GM23338 (cell line): ENCODE measurements around the gene PHGDH. TPM values are rescaled to one million over a fixed set of nuclear protein-coding genes. Genes with fewer than 3 reads are reported as not detected.

Source experiments
- ATAC-seq: fragments of 200-7000 bp; cut with Tn5 transposase; 3 replicates; pipeline ENCODE4 v1.9.1; 2020
- DNase-seq: peaks from one replicate; pipeline ENCODE4 v3.0.0-alpha.2; 2015; ENCODE audit warnings: low spot score
- H2AFZ ChIP-seq: fragments of 200-600 bp; sonication (generic); 2 replicates; pipeline ENCODE4 v1.8.0; 2016; ENCODE audit warnings: antibody characterized with exemption, mild to moderate bottlenecking, moderate library complexity
- H3F3A ChIP-seq: fragments of 200-600 bp; sonication (generic); replicated peaks from 2 replicates; pipeline ENCODE4 v1.8.0; 2017; ENCODE audit warnings: antibody characterized with exemption, mixed run types, low read depth
- H3K27ac ChIP-seq: fragments of 200-600 bp; sonication (generic); 2 replicates; pipeline ENCODE4 v1.6.1; 2016; ENCODE audit warnings: low read depth
- H3K27me3 ChIP-seq: fragments of 200-600 bp; sonication (generic); 2 replicates; pipeline ENCODE4 v1.8.0; 2016; ENCODE audit warnings: mild to moderate bottlenecking, mixed run types, moderate library complexity; ENCODE audit not compliant: insufficient read depth
- H3K36me3 ChIP-seq: fragments of 200-600 bp; sonication (generic); 2 replicates; pipeline ENCODE4 v1.8.0; 2016; ENCODE audit warnings: mild to moderate bottlenecking; ENCODE audit not compliant: insufficient read depth
- H3K4me1 ChIP-seq: fragments of 200-600 bp; sonication (generic); 2 replicates; pipeline ENCODE4 v1.8.0; 2016; ENCODE audit warnings: mild to moderate bottlenecking, moderate library complexity; ENCODE audit not compliant: insufficient read depth
- H3K4me2 ChIP-seq: fragments of 200-600 bp; sonication (generic); 2 replicates; pipeline ENCODE4 v1.7.1; 2017; ENCODE audit warnings: mixed run types
- H3K4me3 ChIP-seq: fragments of 200-600 bp; sonication (generic); 2 replicates; pipeline ENCODE4 v1.6.1; 2016; ENCODE audit warnings: mixed run types
- H3K79me2 ChIP-seq: fragments of 200-600 bp; sonication (generic); replicated peaks from 2 replicates; pipeline ENCODE4 v1.8.0; 2017; ENCODE audit warnings: mild to moderate bottlenecking; ENCODE audit not compliant: insufficient read depth
- H3K9me2 ChIP-seq: fragments of 200-600 bp; sonication (generic); 2 replicates; pipeline ENCODE4 v1.8.0; 2017; ENCODE audit not compliant: insufficient read depth
- H4K20me1 ChIP-seq: fragments of 200-600 bp; sonication (generic); replicated peaks from 2 replicates; pipeline ENCODE4 v1.8.0; 2017; ENCODE audit warnings: mild to moderate bottlenecking; ENCODE audit not compliant: insufficient read depth
- H3K27ac Mint-ChIP-seq: 2 replicates; pipeline ENCODE4 v1.8.0; 2020; ENCODE audit warnings: inconsistent platforms, mild to moderate bottlenecking, moderate library complexity, mixed read lengths
- H3K27me3 Mint-ChIP-seq: 3 replicates; pipeline ENCODE4 v1.8.0; 2022; ENCODE audit warnings: low read depth, mild to moderate bottlenecking, moderate library complexity, mixed read lengths, inconsistent platforms; ENCODE audit not compliant: insufficient read depth, poor library complexity
- H3K36me3 Mint-ChIP-seq: 3 replicates; pipeline ENCODE4 v1.8.0; 2021; ENCODE audit warnings: low read depth, mild to moderate bottlenecking, inconsistent platforms, moderate library complexity, mixed read lengths
- H3K4me1 Mint-ChIP-seq: 3 replicates; pipeline ENCODE4 v1.8.0; 2020; ENCODE audit warnings: mild to moderate bottlenecking, inconsistent platforms, mixed read lengths
- H3K4me3 Mint-ChIP-seq: 3 replicates; pipeline ENCODE4 v1.8.0; 2021; ENCODE audit warnings: moderate library complexity, mild to moderate bottlenecking, inconsistent platforms, mixed read lengths
- H3K9me3 Mint-ChIP-seq: 3 replicates; pipeline ENCODE4 v1.8.0; 2020; ENCODE audit warnings: moderate library complexity, mild to moderate bottlenecking, inconsistent platforms, mixed read lengths
- ETS1 ChIP-seq: IDR thresholded peaks from 2 replicates; pipeline ENCODE4 v1.6.1; 2016; ENCODE audit warnings: antibody characterized with exemption
- POLR2AphosphoS5 ChIP-seq: IDR thresholded peaks from 2 replicates; pipeline ENCODE4 v1.6.1; 2016; ENCODE audit warnings: antibody characterized with exemption, low read depth
- REST ChIP-seq: IDR thresholded peaks from one replicate; pipeline ENCODE4 v1.6.1; 2018; ENCODE audit warnings: antibody characterized with exemption; ENCODE audit not compliant: unreplicated experiment
- polyA plus RNA-seq: library from polyadenylated mRNA; unstranded; fragments of >200 nt; fragmentation: Nextera tagmentation; extraction: Ambion mirVana; gene quantifications from 2 replicates; pipeline ENCODE4 v1.2.1, GENCODE V29; 2016
- total RNA-seq: library from RNA; depleted of rRNA; stranded (reverse); fragments of >200 nt; shearing (Covaris generic); gene quantifications from 2 replicates; pipeline ENCODE4 v1.2.3, GENCODE V29; 2014

PHGDH gene
- total and polyA plus RNA-seq, 2 experiments from 2014 or later, result 612 to 885 TPM

- TF ChIP-seq ETS1, result no peak
- Mint-ChIP-seq H3K27ac (peak overlapping the region; percentile 100), H3K27me3 (peaks cover 26% of the 10 kb centered on the region), H3K4me1 (peaks cover 49% of the 10 kb centered on the region), H3K4me3 (peak overlapping the region; percentile 99), H3K9me3 (peaks cover 6% of the 10 kb centered on the region; the same call in 2 of the 3 replicates), H3K36me3 (peaks cover 49% of the 10 kb centered on the region)
- H2AFZ ChIP-seq, result no peak overlapping the region
- DNase-seq, result peak; percentile 94
- H3K27ac ChIP-seq, result peak overlapping the region; percentile 99
- H3K36me3 ChIP-seq, result peaks cover 5% of the 10 kb centered on the region; the same call in 1 of the 2 replicates
- peak; percentile 82 for ATAC-seq
- peaks cover 38% of the 10 kb centered on the region for H4K20me1 ChIP-seq
- H3K4me2 ChIP-seq, result peak overlapping the region; percentile 94
- H3K4me3 ChIP-seq, result peak overlapping the region; percentile 98
- no peaks in the 10 kb centered on the region for H3K27me3 ChIP-seq
- H3K9me2 ChIP-seq, result no peaks in the 10 kb centered on the region
- peaks cover 56% of the 10 kb centered on the region for H3K79me2 ChIP-seq
- H3K4me1 ChIP-seq, result peaks cover 50% of the 10 kb centered on the region
- no peaks in the 10 kb centered on the region for H3F3A ChIP-seq
These were observed 756 bp downstream of the PHGDH start for GRCh38 chr1:119712342-119713038.

GRCh38 chr1:119713039-119713748, 1.5 kb downstream of the PHGDH start:
- Mint-ChIP-seq H3K9me3 (peaks cover 6% of the 10 kb centered on the region; the same call in 2 of the 3 replicates), H3K36me3 (peaks cover 52% of the 10 kb centered on the region), H3K27ac (peak overlapping the region; percentile 100), H3K4me1 (peaks cover 51% of the 10 kb centered on the region), H3K27me3 (peaks cover 26% of the 10 kb centered on the region), H3K4me3 (peak overlapping the region; percentile 99)
- TF ChIP-seq REST, result peak; percentile 7
- TF ChIP-seq POLR2AphosphoS5, result no peak
- no peak for DNase-seq
- Histone ChIP-seq H3F3A (0 out of 2 replicates have a peak, but pooled peaks cover 2% of the 10 kb centered on the region), H3K4me1 (peaks cover 58% of the 10 kb centered on the region), H3K4me3 (peak overlapping the region; percentile 98), H4K20me1 (peaks cover 45% of the 10 kb centered on the region), H3K36me3 (peaks cover 5% of the 10 kb centered on the region; the same call in 1 of the 2 replicates), H3K9me2 (no peaks in the 10 kb centered on the region), H3K4me2 (peak overlapping the region; percentile 91), H2AFZ (no peak overlapping the region), H3K27me3 (no peaks in the 10 kb centered on the region), H3K79me2 (peaks cover 63% of the 10 kb centered on the region), H3K27ac (peak overlapping the region; percentile 94)
- ATAC-seq, result peak; percentile 8
